Effector memory CD4-positive, alpha-beta T cell (primary cell): ENCODE results near the gene ASCL4.

Source experiments
- DNase-seq, 3 donors: peaks; one replicate each; pipeline ENCODE4 v3.0.0-alpha.2; 2020
- H3K27ac ChIP-seq: 2 replicates; pipeline ENCODE4 v1.7.0; 2013; ENCODE audit warnings: mild to moderate bottlenecking, low read length, moderate library complexity; ENCODE audit not compliant: insufficient read depth, poor library complexity, severe bottlenecking
- H3K27me3 ChIP-seq: replicated peaks from 2 replicates; pipeline ENCODE4 v1.7.0; 2013; ENCODE audit warnings: mild to moderate bottlenecking, low read length; ENCODE audit not compliant: insufficient read depth, control insufficient read depth, poor library complexity, severe bottlenecking
- H3K36me3 ChIP-seq: 2 replicates; pipeline ENCODE4 v1.7.0; 2013; ENCODE audit warnings: mild to moderate bottlenecking, low read length, moderate library complexity; ENCODE audit not compliant: control insufficient read depth, insufficient read depth
- H3K4me1 ChIP-seq: 2 replicates; pipeline ENCODE4 v1.7.0; 2013; ENCODE audit warnings: low read length, mild to moderate bottlenecking; ENCODE audit not compliant: control insufficient read depth, insufficient read depth, poor library complexity, severe bottlenecking
- H3K4me3 ChIP-seq: 2 replicates; pipeline ENCODE4 v1.7.0; 2013; ENCODE audit warnings: low read length, low read depth, mild to moderate bottlenecking; ENCODE audit not compliant: insufficient read depth, poor library complexity, severe bottlenecking
- H3K9me3 ChIP-seq: 2 replicates; pipeline ENCODE4 v1.7.0; 2013; ENCODE audit warnings: mild to moderate bottlenecking, low read length, moderate library complexity; ENCODE audit not compliant: control insufficient read depth

The ASCL4 gene

DNA sequence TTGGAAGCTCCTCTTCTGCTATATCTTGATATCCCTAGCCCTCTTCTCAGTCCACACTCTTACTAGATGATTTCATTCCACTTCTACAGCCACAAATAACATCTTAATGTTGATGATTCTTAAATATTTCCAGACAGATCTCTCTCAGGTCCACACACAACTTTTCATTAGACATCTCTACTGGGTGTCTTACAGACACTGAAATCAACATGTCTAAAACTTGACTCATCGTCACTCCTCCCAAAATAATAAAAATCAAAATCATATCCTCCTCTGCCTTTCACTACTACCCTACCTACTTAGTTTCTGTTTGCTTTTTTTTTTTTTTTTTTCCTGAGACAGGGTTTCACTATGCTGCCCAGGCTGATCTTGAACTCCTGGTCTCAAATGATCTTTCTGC lies 25.4 kb upstream of the ASCL4 start:
- H3K4me3 ChIP-seq: no peak overlapping the region
- no peak for DNase-seq
- H3K27me3 ChIP-seq: no peaks in the 10 kb centered on the region
- peaks cover 3% of the 10 kb centered on the region for H3K4me1 ChIP-seq
- no peak overlapping the region for H3K27ac ChIP-seq
- peaks cover 74% of the 10 kb centered on the region for H3K36me3 ChIP-seq
- no peaks in the 10 kb centered on the region for H3K9me3 ChIP-seq

DNA sequence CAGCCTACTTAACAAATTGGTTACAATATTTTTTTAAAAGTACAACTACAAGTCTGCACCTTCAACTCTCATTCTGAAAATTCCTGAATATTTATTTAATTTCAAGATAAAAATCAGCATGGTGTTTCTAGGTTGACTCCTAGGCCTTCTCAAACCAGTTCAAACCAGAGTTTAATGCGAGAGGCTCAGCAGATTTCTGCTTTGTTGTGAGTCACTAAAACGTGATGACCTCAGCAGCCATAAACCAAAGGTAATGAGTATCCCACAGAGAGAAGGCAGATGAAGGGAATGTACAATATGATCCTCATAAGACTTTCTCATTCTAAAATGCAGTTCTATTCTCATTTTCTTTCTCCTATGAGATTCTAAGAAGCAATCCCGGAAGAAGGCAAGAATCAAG lies 15.1 kb upstream of the ASCL4 start:
- DNase-seq: no peak
- Histone ChIP-seq H3K9me3 (no peaks in the 10 kb centered on the region), H3K27ac (no peak overlapping the region), H3K4me1 (peaks cover 24% of the 10 kb centered on the region), H3K27me3 (no peaks in the 10 kb centered on the region), H3K4me3 (peak overlapping the region; percentile 71), H3K36me3 (peaks cover 34% of the 10 kb centered on the region)

DNA sequence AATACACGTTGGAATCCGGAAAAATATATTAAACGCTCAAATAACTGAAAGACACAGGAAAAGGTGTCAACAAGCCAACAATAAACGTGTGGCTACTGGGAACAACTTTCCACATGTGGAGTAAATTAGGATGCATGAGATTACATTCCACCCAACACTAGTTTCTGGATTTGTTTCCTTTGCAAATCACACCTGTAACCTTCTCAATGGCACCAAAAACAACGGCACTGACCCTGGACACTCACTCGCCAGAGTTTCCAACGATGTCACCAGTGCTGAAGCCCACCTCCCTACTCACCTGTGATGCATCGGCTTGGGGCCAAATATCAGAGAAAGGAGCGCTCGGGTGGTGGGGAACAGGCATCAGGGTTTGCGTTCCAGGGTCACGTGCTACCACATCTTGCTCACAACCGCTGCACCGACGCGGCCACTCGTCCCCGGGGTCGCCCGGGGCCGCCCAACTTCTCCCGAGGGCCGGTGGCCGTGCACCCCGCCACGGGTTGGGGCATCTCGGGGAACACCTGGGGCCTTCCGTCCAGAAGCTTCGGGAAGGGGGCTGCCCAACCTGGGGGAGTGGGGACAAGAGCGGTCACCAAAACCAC lies 14.2 kb upstream of the ASCL4 start:
- Histone ChIP-seq H3K9me3 (no peaks in the 10 kb centered on the region), H3K36me3 (peaks cover 25% of the 10 kb centered on the region), H3K4me3 (peak overlapping the region; percentile 71), H3K27ac (peak overlapping the region; percentile 72), H3K4me1 (peaks cover 24% of the 10 kb centered on the region), H3K27me3 (no peaks in the 10 kb centered on the region)
- peak in 2 of 3 donors; percentile 12 to 14 for DNase-seq

DNA sequence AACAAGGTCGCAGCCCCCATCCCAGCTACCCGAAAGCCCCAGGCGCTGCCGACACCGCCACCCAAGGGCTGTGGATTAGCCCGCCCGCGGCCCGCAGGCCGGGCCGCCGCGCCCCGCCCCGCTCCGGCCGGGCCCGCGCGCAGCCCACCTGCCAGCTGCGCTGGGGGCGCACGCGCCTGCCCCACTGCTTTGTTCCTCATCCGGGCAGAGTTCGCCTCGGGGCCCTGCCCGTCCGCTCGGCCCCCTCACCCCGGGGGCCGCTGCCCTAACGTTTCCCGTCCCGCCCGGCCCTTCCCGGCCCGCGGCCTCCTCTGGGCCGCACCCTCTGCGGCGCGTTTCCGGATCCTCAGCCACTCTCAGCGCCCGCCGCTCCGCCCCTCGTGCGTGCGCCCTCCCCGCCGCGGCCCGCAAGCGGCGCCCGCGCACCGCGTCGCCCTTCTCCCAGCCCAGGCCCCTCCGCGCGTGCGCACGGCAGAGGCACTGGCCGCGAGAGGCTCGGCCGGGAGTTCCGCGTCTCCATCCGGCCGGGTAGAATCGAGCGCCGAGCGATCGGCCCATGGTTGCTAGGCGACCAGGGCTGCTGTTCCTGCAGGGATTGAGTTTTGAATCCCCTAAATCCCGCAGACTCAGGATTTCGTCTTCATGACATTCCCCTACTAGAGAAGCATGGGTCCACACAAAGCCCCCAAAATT lies 13.5 kb upstream of the ASCL4 start, which contains the start of gene PRDM4:
TSS of gene PRDM4 (minus strand) at position 329 of the 693 bp plus-strand sequence. CDS start 622 bp downstream, outside the sequence.
- Histone ChIP-seq H3K4me3 (peak within 1 kb of the TSS; percentile 71), H3K36me3 (peaks cover 18% of the 10 kb centered on the region), H3K27me3 (no peaks in the 10 kb centered on the region), H3K9me3 (no peaks in the 10 kb centered on the region), H3K27ac (peak within 1 kb of the TSS; percentile 72), H3K4me1 (peaks cover 24% of the 10 kb centered on the region)
- DNase-seq: peak; percentile 81 to 84 (median 83)

DNA sequence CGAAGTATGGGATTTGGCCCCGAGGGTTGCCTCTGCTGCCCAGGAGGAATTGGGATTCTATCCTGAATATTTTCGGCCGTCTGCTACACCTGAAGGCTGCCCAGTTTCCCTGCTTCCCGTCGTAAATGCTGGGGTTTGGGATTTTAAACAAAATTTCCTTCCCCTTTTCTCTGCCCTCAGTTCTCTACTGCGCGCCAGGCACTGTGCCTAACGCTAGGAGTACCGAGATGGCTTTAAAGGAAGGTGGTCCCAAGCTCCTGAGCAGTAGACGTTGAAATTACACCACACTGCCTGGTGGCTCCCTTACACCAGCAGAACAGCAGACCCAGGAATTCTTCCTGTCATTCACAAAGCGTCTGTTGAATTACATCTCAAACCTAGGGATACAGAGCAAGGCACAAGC lies 13.0 kb upstream of the ASCL4 start:
- H3K27me3 ChIP-seq: no peaks in the 10 kb centered on the region
- H3K4me3 ChIP-seq: peak overlapping the region; percentile 71
- H3K27ac ChIP-seq: peak overlapping the region; percentile 72
- peaks cover 13% of the 10 kb centered on the region for H3K36me3 ChIP-seq
- peaks cover 24% of the 10 kb centered on the region for H3K4me1 ChIP-seq
- no peaks in the 10 kb centered on the region for H3K9me3 ChIP-seq
- no peak for DNase-seq

DNA sequence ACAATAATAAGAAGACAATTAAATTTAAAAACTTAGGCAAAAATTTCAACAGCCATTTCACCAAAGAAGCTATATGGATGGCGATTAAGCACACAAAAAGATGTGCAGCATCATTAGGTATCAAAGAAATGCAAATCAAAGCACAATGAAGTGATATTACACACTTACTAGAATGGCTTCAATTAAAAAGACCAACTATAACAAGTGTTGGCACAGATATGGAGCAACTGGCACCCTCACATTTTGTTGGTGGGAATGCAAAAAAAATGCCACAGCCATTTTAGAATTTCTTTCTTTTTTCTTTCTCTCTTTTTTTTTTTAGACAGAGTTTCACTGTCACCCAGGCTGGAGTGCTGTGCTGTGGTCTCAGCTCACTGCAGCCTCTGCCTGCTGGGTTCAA lies 11.6 kb upstream of the ASCL4 start:
- Histone ChIP-seq H3K4me3 (no peak overlapping the region), H3K27me3 (no peaks in the 10 kb centered on the region), H3K9me3 (no peaks in the 10 kb centered on the region), H3K36me3 (no peaks in the 10 kb centered on the region), H3K27ac (no peak overlapping the region), H3K4me1 (peaks cover 24% of the 10 kb centered on the region)
- no peak for DNase-seq

DNA sequence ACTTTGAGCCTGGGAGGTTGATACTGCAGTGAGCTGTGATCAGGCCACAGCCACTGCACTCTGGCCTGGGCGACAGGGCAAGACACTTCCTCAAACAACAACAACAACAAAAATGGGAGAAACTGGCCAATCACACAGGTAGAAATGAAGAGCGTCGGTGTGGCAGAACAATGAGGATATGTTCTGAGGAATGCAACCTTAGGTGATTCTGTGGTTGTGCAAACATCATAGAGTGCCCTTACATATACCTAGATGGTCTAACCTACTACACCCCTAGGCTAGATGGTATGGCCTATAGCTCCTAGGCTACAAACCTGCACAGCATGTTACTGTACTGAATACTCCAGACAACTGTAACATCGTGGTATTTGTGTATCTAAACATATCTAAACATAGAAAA lies 9.9 kb upstream of the ASCL4 start:
- no peak overlapping the region for H3K27ac ChIP-seq
- no peaks in the 10 kb centered on the region for H3K9me3 ChIP-seq
- H3K4me3 ChIP-seq: no peak overlapping the region
- no peaks in the 10 kb centered on the region for H3K27me3 ChIP-seq
- DNase-seq: no peak
- peaks cover 14% of the 10 kb centered on the region for H3K4me1 ChIP-seq
- H3K36me3 ChIP-seq: no peaks in the 10 kb centered on the region

DNA sequence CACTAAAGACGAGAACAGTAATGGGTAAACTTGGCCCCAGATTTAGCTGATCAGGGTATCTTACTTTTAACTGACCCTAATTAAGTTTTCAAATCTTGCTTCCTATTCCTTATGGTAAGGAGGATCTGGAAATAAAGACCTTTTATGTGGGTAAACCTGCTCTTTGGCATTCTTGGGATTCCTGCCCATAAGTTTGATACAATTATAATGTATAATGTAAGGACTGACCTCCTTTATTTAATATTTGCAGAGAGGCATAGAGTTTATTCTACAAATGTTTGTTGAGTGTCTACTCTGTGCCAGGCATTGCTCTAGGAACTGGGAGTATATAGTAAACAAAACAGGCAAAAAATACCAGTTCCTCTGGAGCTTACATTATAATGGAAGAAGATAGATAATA lies 9.2 kb upstream of the ASCL4 start:
- H3K27me3 ChIP-seq: no peaks in the 10 kb centered on the region
- H3K4me1 ChIP-seq: peaks cover 8% of the 10 kb centered on the region
- no peak overlapping the region for H3K27ac ChIP-seq
- DNase-seq: no peak
- no peaks in the 10 kb centered on the region for H3K9me3 ChIP-seq
- H3K4me3 ChIP-seq: no peak overlapping the region
- no peaks in the 10 kb centered on the region for H3K36me3 ChIP-seq

DNA sequence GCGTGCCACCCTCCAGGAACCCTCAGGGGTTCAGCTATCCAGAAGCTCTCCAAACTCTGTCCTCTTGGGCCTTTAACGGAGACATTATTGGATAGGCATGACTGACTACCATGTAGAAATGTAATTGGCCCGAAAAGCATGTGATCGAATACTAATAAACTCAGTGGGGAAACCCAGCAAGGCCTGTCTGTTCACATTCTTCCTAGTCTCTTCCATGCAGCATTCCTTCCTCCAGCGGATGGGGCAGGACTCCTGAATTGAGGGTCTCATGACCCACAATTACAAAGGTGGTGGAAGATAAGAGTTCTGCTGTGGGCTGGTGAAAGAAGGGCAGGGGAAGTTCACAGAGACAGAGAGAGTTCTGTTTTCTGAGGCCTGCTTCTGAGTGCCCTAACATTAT lies 7.0 kb upstream of the ASCL4 start:
- Histone ChIP-seq H3K9me3 (no peaks in the 10 kb centered on the region), H3K4me3 (no peak overlapping the region), H3K27me3 (no peaks in the 10 kb centered on the region), H3K27ac (no peak overlapping the region), H3K4me1 (no peaks in the 10 kb centered on the region), H3K36me3 (no peaks in the 10 kb centered on the region)
- no peak for DNase-seq

DNA sequence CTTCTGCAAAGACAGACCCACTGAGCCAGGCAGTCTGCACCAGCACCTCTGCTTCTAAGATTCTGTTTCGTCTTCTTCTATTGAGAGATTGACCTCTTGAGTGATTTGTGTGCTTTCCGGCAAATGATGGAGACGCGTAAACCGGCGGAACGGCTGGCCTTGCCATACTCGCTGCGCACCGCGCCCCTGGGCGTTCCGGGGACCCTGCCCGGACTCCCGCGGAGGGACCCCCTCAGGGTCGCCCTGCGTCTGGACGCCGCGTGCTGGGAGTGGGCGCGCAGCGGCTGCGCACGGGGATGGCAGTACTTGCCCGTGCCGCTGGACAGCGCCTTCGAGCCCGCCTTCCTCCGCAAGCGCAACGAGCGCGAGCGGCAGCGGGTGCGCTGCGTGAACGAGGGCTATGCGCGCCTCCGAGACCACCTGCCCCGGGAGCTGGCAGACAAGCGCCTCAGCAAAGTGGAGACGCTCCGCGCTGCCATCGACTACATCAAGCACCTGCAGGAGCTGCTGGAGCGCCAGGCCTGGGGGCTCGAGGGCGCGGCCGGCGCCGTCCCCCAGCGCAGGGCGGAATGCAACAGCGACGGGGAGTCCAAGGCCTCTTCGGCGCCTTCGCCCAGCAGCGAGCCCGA lies 703 bp downstream of the ASCL4 start:
- Histone ChIP-seq H3K27me3 (no peaks in the 10 kb centered on the region), H3K27ac (no peak overlapping the region), H3K4me1 (peaks cover 12% of the 10 kb centered on the region), H3K9me3 (no peaks in the 10 kb centered on the region), H3K4me3 (no peak overlapping the region), H3K36me3 (no peaks in the 10 kb centered on the region)
- no peak for DNase-seq
